Liver (tissue), 9 donors: ENCODE data around the gene FLNB. TPM values are rescaled to one million over a fixed set of nuclear protein-coding genes. Genes with fewer than 3 reads are reported as not detected.
A peak's percentile ranks its signal among the peaks of the same experiment; 100 is the strongest.

Source experiments
- DNase-seq: peaks from one replicate; pipeline ENCODE4 v3.0.0-alpha.2; 2017; ENCODE audit warnings: low spot score
- H3K27ac ChIP-seq, 2 donors: one replicate each; pipeline ENCODE4 v1.7.0; 2013; ENCODE audit warnings: inconsistent platforms in 2 of 2, low read length in 2 of 2, control low read depth in 1 of 2, low read depth in 1 of 2, mild to moderate bottlenecking in 1 of 2
- H3K27me3 ChIP-seq, 4 donors: one replicate each; pipeline versions ENCODE4 v1.6.1 to v1.7.0; 2013; ENCODE audit warnings: low read length in 3 of 4, inconsistent platforms in 1 of 4, mild to moderate bottlenecking in 1 of 4, moderate library complexity in 1 of 4; ENCODE audit not compliant: control insufficient read depth in 4 of 4, insufficient read depth in 4 of 4
- H3K36me3 ChIP-seq, 4 donors: one replicate each; pipeline versions ENCODE4 v1.6.1 to v1.7.0; 2013; ENCODE audit warnings: low read length in 3 of 4, mild to moderate bottlenecking in 3 of 4, low read depth in 1 of 4, moderate library complexity in 1 of 4; ENCODE audit not compliant: control insufficient read depth in 4 of 4, insufficient read depth in 3 of 4
- H3K4me1 ChIP-seq, 4 donors: one replicate each; pipeline versions ENCODE4 v1.6.1 to v1.7.0; 2013; ENCODE audit warnings: low read length in 3 of 4, mild to moderate bottlenecking in 3 of 4, moderate library complexity in 1 of 4; ENCODE audit not compliant: control insufficient read depth in 4 of 4, insufficient read depth in 4 of 4
- H3K4me3 ChIP-seq, 3 donors: one replicate each; pipeline versions ENCODE4 v1.6.1 to v1.7.0; 2013; ENCODE audit warnings: low read length in 3 of 3, control low read depth in 1 of 3, low read depth in 1 of 3, mild to moderate bottlenecking in 1 of 3
- H3K9ac ChIP-seq, 2 donors: one replicate each; pipeline ENCODE4 v1.7.0; 2013; ENCODE audit warnings: low read length in 2 of 2, mild to moderate bottlenecking in 2 of 2, moderate library complexity in 2 of 2, control low read depth in 1 of 2, low read depth in 1 of 2
- H3K9me3 ChIP-seq, 4 donors: one replicate each; pipeline versions ENCODE4 v1.6.1 to v1.7.0; 2013; ENCODE audit warnings: low read length in 3 of 4; ENCODE audit not compliant: control insufficient read depth in 4 of 4
- EGR1 ChIP-seq, 2 donors: IDR thresholded peaks; 2 replicates each; pipeline ENCODE4 v1.6.1; 2016 to 2018; ENCODE audit warnings: antibody characterized with exemption in 2 of 2, low read depth in 2 of 2
- FOXA1 ChIP-seq: IDR thresholded peaks from 2 replicates; pipeline ENCODE4 v1.6.1; 2016; ENCODE audit warnings: antibody characterized with exemption
- FOXA2 ChIP-seq: IDR thresholded peaks from 2 replicates; pipeline ENCODE4 v1.6.1; 2016; ENCODE audit warnings: antibody characterized with exemption
- GABPA ChIP-seq, 2 donors: IDR thresholded peaks in 1 of 2; conservative IDR thresholded peaks in 1 of 2; 2 replicates each; pipeline ENCODE4 v1.6.1; 2016; ENCODE audit warnings: antibody characterized with exemption in 2 of 2, mild to moderate bottlenecking in 1 of 2, moderate library complexity in 1 of 2
- HNF4A ChIP-seq, 2 donors: conservative IDR thresholded peaks; 2 replicates each; pipeline ENCODE4 v1.6.1; 2016; ENCODE audit warnings: antibody characterized with exemption in 2 of 2, mild to moderate bottlenecking in 2 of 2
- HNF4G ChIP-seq: IDR thresholded peaks from 2 replicates; pipeline ENCODE4 v1.6.1; 2016; ENCODE audit warnings: antibody characterized with exemption
- JUND ChIP-seq, 2 donors: IDR thresholded peaks; 2 replicates each; pipeline ENCODE4 v1.6.1; 2016; ENCODE audit warnings: antibody characterized with exemption in 2 of 2
- NR2F2 ChIP-seq: IDR thresholded peaks from 2 replicates; pipeline ENCODE4 v1.6.1; 2016; ENCODE audit warnings: antibody characterized with exemption
- RAD21 ChIP-seq, 2 donors: IDR thresholded peaks; 2 replicates each; pipeline ENCODE4 v1.6.1; 2016; ENCODE audit warnings: antibody characterized with exemption in 2 of 2, mild to moderate bottlenecking in 2 of 2
- RXRA ChIP-seq, 2 donors: IDR thresholded peaks; 2 replicates each; pipeline ENCODE4 v1.6.1; 2017 to 2018; ENCODE audit warnings: antibody characterized with exemption in 2 of 2, mild to moderate bottlenecking in 1 of 2
- SP1 ChIP-seq: IDR thresholded peaks from 2 replicates; pipeline ENCODE4 v1.6.1; 2018; ENCODE audit warnings: antibody characterized with exemption, mild to moderate bottlenecking
- TAF1 ChIP-seq: conservative IDR thresholded peaks from 2 replicates; pipeline ENCODE4 v1.6.1; 2016; ENCODE audit warnings: antibody characterized with exemption, mild to moderate bottlenecking
- YY1 ChIP-seq: IDR thresholded peaks from 2 replicates; pipeline ENCODE4 v1.6.1; 2016; ENCODE audit warnings: antibody characterized with exemption, mild to moderate bottlenecking
- WGBS: extraction: QIAGEN DNeasy Blood & Tissue Kit; methylation state at CpG from one replicate; pipeline ENCODE4 v1.1.7; 2013; 5-methylcytosine and 5-hydroxymethylcytosine counted together
- polyA plus RNA-seq, 2 donors: library from polyadenylated mRNA; stranded (reverse) in 1 of 2; unstranded in 1 of 2; fragments of 200-250 nt in 1 of 2; fragments of >200 nt in 1 of 2; fragmentation: Nextera tagmentation in 1 of 2; extraction: Ambion mirVana in 1 of 2; gene quantifications; one replicate each; pipeline versions ENCODE4 v1.2.1 to v1.2.3, GENCODE V29; 2013 to 2015
- total RNA-seq, 2 donors: library from RNA; depleted of rRNA; stranded (reverse); fragments of >200 nt; gene quantifications; one replicate each; pipeline ENCODE4 v1.2.3, GENCODE V29; 2014
- TF ChIP-seq, protein P1 (sequence below): IDR thresholded peaks from 2 replicates; pipeline ENCODE4 v1.6.1; 2016; ENCODE audit warnings: antibody characterized with exemption
- TF ChIP-seq, protein P2 (sequence below): IDR thresholded peaks from 2 replicates; pipeline ENCODE4 v1.6.1; 2016; ENCODE audit warnings: antibody characterized with exemption
- TF ChIP-seq, protein P3 (sequence below): fragments of 150-350 bp; IDR thresholded peaks from 2 replicates; pipeline ENCODE4 v1.5.1; 2017; ENCODE audit warnings: improper control_type of control experiment, low read depth, low read length; ENCODE audit not compliant: missing input control
- TF ChIP-seq, protein P4 (sequence below): IDR thresholded peaks from 2 replicates; pipeline ENCODE4 v1.6.1; 2016; ENCODE audit warnings: antibody characterized with exemption, mild to moderate bottlenecking
- TF ChIP-seq, protein P5 (sequence below): IDR thresholded peaks from 2 replicates; pipeline ENCODE4 v1.6.1; 2016; ENCODE audit warnings: antibody characterized with exemption
- donor health status: healthy.
- donor health status: healthy.
- donor health status: healthy.
- donor health status: healthy.
- donor health status: healthy.

Gene FLNB
- total and polyA plus RNA-seq, 4 donors, result 22.9 to 124 (median 44.3) TPM

DNA sequence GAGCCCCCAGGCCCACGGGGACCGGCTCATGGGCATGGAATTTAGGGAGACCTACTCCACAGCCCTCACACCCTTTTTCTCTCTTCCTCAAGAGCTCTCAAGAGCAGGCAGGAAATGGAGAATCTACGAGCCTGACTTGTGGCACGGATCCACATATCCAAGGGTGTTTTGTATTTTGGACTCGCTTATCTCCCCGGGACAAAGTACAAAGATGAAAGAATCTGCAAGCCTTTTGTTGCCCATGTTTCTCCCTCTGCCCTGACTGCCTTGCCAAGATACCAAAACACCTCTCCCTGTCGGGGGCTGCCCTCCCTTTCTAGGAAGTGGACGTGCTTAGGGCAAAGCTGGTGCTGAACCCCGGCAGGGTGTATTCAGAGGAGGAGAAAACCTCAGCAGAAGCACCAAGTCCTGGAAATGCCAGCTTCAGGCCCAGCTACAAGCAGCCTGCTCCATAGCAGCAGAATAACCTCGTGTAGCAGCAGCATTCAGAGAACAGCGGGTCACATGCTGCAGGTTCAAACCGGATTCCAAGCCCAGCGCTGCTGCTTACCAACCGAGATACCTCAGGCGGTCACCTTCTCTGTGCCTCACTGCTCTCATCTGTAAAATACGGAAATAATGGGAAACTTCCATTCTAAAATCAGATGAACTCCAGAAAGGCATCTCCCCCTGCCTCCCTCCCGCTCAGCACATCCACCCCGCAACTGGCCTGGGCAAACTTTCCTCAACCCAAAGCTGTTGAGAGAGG lies 167.4 kb downstream of the FLNB start:
- peaks cover 25 to 66% (median 52%) of the 10 kb centered on the region in 4 donors for H3K4me1 ChIP-seq
- H3K27me3 ChIP-seq, result no peaks in the 10 kb centered on the region
- peaks cover 0 to 5% (median 0%) of the 10 kb centered on the region in 4 donors for H3K36me3 ChIP-seq
- H3K27ac ChIP-seq, result peak overlapping the region; percentile 74 to 85
- H3K9ac ChIP-seq, result peak overlapping the region in 1 of 2 donors; percentile 6
- WGBS, result 16% methylated on average over 18 of the region's 18 CpGs
- peak overlapping the region in 1 of 3 donors; percentile 29 for H3K4me3 ChIP-seq
- no peaks in the 10 kb centered on the region for H3K9me3 ChIP-seq
- DNase-seq, result peak; percentile 48
- TF ChIP-seq FOXA2 (peak; percentile 27), RAD21 (IDR thresholded peaks at IDR 0.05) (peak; percentile 36 to 61), JUND (IDR thresholded peaks at IDR 0.05) (peak; percentile 51 to 74), HNF4A (conservative IDR thresholded peaks at IDR 0.05) (peak; percentile 98 to 99), SP1 (peak; percentile 97), FOXA1 (no peak), EGR1 (IDR thresholded peaks at IDR 0.05; ENCODE audit: low read depth in 2 of 2) (peak in 1 of 2 donors; percentile 37), HNF4G (peak; percentile 97), GABPA (IDR thresholded peaks at IDR 0.05 in 1 of 2, conservative IDR thresholded peaks at IDR 0.05 in 1 of 2) (peak in 1 of 2 donors; percentile 18), RXRA (IDR thresholded peaks at IDR 0.05) (peak; percentile 85 to 88), TAF1 (no peak), NR2F2 (peak; percentile 83), YY1 (peak; percentile 55)
- TF ChIP-seq, protein P1, sequence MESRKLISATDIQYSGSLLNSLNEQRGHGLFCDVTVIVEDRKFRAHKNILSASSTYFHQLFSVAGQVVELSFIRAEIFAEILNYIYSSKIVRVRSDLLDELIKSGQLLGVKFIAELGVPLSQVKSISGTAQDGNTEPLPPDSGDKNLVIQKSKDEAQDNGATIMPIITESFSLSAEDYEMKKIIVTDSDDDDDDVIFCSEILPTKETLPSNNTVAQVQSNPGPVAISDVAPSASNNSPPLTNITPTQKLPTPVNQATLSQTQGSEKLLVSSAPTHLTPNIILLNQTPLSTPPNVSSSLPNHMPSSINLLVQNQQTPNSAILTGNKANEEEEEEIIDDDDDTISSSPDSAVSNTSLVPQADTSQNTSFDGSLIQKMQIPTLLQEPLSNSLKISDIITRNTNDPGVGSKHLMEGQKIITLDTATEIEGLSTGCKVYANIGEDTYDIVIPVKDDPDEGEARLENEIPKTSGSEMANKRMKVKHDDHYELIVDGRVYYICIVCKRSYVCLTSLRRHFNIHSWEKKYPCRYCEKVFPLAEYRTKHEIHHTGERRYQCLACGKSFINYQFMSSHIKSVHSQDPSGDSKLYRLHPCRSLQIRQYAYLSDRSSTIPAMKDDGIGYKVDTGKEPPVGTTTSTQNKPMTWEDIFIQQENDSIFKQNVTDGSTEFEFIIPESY, result peak; percentile 53
- TF ChIP-seq, protein P2, sequence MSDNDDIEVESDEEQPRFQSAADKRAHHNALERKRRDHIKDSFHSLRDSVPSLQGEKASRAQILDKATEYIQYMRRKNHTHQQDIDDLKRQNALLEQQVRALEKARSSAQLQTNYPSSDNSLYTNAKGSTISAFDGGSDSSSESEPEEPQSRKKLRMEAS, result peak; percentile 92
- TF ChIP-seq, protein P3, sequence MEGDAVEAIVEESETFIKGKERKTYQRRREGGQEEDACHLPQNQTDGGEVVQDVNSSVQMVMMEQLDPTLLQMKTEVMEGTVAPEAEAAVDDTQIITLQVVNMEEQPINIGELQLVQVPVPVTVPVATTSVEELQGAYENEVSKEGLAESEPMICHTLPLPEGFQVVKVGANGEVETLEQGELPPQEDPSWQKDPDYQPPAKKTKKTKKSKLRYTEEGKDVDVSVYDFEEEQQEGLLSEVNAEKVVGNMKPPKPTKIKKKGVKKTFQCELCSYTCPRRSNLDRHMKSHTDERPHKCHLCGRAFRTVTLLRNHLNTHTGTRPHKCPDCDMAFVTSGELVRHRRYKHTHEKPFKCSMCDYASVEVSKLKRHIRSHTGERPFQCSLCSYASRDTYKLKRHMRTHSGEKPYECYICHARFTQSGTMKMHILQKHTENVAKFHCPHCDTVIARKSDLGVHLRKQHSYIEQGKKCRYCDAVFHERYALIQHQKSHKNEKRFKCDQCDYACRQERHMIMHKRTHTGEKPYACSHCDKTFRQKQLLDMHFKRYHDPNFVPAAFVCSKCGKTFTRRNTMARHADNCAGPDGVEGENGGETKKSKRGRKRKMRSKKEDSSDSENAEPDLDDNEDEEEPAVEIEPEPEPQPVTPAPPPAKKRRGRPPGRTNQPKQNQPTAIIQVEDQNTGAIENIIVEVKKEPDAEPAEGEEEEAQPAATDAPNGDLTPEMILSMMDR, result no peak
- TF ChIP-seq, protein P4, sequence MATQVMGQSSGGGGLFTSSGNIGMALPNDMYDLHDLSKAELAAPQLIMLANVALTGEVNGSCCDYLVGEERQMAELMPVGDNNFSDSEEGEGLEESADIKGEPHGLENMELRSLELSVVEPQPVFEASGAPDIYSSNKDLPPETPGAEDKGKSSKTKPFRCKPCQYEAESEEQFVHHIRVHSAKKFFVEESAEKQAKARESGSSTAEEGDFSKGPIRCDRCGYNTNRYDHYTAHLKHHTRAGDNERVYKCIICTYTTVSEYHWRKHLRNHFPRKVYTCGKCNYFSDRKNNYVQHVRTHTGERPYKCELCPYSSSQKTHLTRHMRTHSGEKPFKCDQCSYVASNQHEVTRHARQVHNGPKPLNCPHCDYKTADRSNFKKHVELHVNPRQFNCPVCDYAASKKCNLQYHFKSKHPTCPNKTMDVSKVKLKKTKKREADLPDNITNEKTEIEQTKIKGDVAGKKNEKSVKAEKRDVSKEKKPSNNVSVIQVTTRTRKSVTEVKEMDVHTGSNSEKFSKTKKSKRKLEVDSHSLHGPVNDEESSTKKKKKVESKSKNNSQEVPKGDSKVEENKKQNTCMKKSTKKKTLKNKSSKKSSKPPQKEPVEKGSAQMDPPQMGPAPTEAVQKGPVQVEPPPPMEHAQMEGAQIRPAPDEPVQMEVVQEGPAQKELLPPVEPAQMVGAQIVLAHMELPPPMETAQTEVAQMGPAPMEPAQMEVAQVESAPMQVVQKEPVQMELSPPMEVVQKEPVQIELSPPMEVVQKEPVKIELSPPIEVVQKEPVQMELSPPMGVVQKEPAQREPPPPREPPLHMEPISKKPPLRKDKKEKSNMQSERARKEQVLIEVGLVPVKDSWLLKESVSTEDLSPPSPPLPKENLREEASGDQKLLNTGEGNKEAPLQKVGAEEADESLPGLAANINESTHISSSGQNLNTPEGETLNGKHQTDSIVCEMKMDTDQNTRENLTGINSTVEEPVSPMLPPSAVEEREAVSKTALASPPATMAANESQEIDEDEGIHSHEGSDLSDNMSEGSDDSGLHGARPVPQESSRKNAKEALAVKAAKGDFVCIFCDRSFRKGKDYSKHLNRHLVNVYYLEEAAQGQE, result peak; percentile 64
- TF ChIP-seq, protein P5, sequence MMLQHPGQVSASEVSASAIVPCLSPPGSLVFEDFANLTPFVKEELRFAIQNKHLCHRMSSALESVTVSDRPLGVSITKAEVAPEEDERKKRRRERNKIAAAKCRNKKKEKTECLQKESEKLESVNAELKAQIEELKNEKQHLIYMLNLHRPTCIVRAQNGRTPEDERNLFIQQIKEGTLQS, result peak; percentile 67
